HepG2 (cell line): Measurements from ENCODE around the gene STAM. TPM values are rescaled to one million over a fixed set of nuclear protein-coding genes. Genes with fewer than 3 reads are reported as not detected.

Experiments used
- ARID3A ChIP-seq: IDR thresholded peaks from 2 replicates; pipeline ENCODE4 v1.6.1; 2012; ENCODE audit warnings: low read depth, low read length, improper control_type of control experiment
- ARNTL ChIP-seq: sonication (generic); formaldehyde crosslinking; IDR thresholded peaks from 2 replicates; pipeline ENCODE4 v1.4.0; 2020; ENCODE audit warnings: mild to moderate bottlenecking, missing genetic modification reagents
- CBFB ChIP-seq: sonication (generic); formaldehyde crosslinking; IDR thresholded peaks from 2 replicates; pipeline ENCODE4 v1.4.0; 2020; ENCODE audit warnings: missing genetic modification reagents
- CREB1 ChIP-seq, 2 experiments: fragments of 450-650 bp in 1 of 2; IDR thresholded peaks; 2 replicates each; pipeline ENCODE4 v1.6.1; 2016 to 2017; ENCODE audit warnings: control low read depth in 1 of 2, mild to moderate bottlenecking in 1 of 2, missing compliant biosample characterization in 1 of 2, missing genetic modification characterization in 1 of 2
- GMEB2 ChIP-seq: IDR thresholded peaks from 2 replicates; pipeline ENCODE4 v1.6.1; 2016; ENCODE audit warnings: missing biosample characterization, missing genetic modification reagents, low read depth
- HDAC6 ChIP-seq: fragments of 200-600 bp; sonication (generic); IDR thresholded peaks from 2 replicates; pipeline ENCODE4 v1.7.0; 2017; ENCODE audit warnings: mild to moderate bottlenecking, antibody characterized with exemption, low read length, low read depth
- HOXA9 ChIP-seq: sonication (generic); formaldehyde crosslinking; IDR thresholded peaks from 2 replicates; pipeline ENCODE4 v1.8.1; 2022; ENCODE audit warnings: missing genetic modification reagents, mild to moderate bottlenecking, moderate library complexity, borderline replicate concordance
- ISL2 ChIP-seq: sonication (generic); formaldehyde crosslinking; IDR thresholded peaks from 2 replicates; pipeline ENCODE4 v1.5.0; 2020; ENCODE audit warnings: missing genetic modification reagents
- KDM5A ChIP-seq: fragments of 200-600 bp; sonication (generic); IDR thresholded peaks from 2 replicates; pipeline ENCODE4 v1.7.0; 2018; ENCODE audit warnings: antibody characterized with exemption, mild to moderate bottlenecking, low read length, borderline replicate concordance
- KLF12 ChIP-seq: sonication (generic); formaldehyde crosslinking; IDR thresholded peaks from 2 replicates; pipeline ENCODE4 v1.4.0; 2020; ENCODE audit warnings: missing genetic modification reagents, borderline replicate concordance
- PAX8 ChIP-seq: sonication (generic); formaldehyde crosslinking; IDR thresholded peaks from 2 replicates; pipeline ENCODE4 v1.8.0; 2022; ENCODE audit warnings: mild to moderate bottlenecking, missing genetic modification reagents, borderline replicate concordance
- REST ChIP-seq, 2 experiments: IDR thresholded peaks; 2 replicates each; pipeline ENCODE4 v1.6.1; 2011 to 2012; ENCODE audit warnings: low read length in 2 of 2, borderline replicate concordance in 1 of 2, low read depth in 1 of 2, mild to moderate bottlenecking in 1 of 2, moderate library complexity in 1 of 2
- RXRA ChIP-seq: sonication (generic); formaldehyde crosslinking; IDR thresholded peaks from 2 replicates; pipeline ENCODE4 v1.5.1; 2020; ENCODE audit warnings: missing genetic modification reagents
- SMAD1 ChIP-seq: sonication (generic); formaldehyde crosslinking; IDR thresholded peaks from 2 replicates; pipeline ENCODE4 v1.4.0; 2020; ENCODE audit warnings: missing genetic modification reagents, low read depth, mild to moderate bottlenecking, borderline replicate concordance
- TAF15 ChIP-seq: fragments of 200-400 bp; formaldehyde crosslinking; IDR thresholded peaks from one replicate; pipeline ENCODE4 v1.6.1; 2018; ENCODE audit warnings: mild to moderate bottlenecking, low read depth, low read length; ENCODE audit not compliant: poor library complexity, severe bottlenecking
- THAP8 ChIP-seq: sonication (generic); formaldehyde crosslinking; IDR thresholded peaks from 2 replicates; pipeline ENCODE4 v1.5.1; 2020; ENCODE audit warnings: missing genetic modification reagents, mild to moderate bottlenecking, borderline replicate concordance
- ZNF432 ChIP-seq: sonication (generic); formaldehyde crosslinking; IDR thresholded peaks from 2 replicates; pipeline ENCODE4 v1.5.0; 2020; ENCODE audit warnings: missing genetic modification reagents, mild to moderate bottlenecking, borderline replicate concordance
- ZNF580 ChIP-seq: IDR thresholded peaks from 2 replicates; pipeline ENCODE4 v1.6.1; 2016; ENCODE audit warnings: low read depth, borderline replicate concordance
- ZNF709 ChIP-seq: sonication (generic); formaldehyde crosslinking; IDR thresholded peaks from 2 replicates; pipeline ENCODE4 v1.5.0; 2020; ENCODE audit warnings: mild to moderate bottlenecking, missing genetic modification reagents
- ZNF777 ChIP-seq: sonication (generic); formaldehyde crosslinking; IDR thresholded peaks from 2 replicates; pipeline ENCODE4 v1.4.0; 2020; ENCODE audit warnings: missing genetic modification reagents
- polyA plus RNA-seq, 8 experiments: library from polyadenylated mRNA; depleted of rRNA in 3 of 8; stranded (reverse) in 7 of 8; unstranded in 1 of 8; fragments of >200 nt; fragmentation: Illumina TruSeq in 4 of 8; extraction: Trizol in 4 of 8; gene quantifications; 2 replicates each; pipeline versions ENCODE4 v1.2.1 to v1.2.3, GENCODE V29; 2011 to 2016; ENCODE audit warnings: low read depth in 4 of 8, missing spikeins in 1 of 8, mixed read lengths in 1 of 8; ENCODE audit not compliant: insufficient read depth in 1 of 8
- total RNA-seq, 5 experiments: library from RNA; depleted of rRNA; stranded (reverse); fragments of >200 nt; fragmentation: Illumina TruSeq; extraction: Trizol; gene quantifications; 2 replicates each; pipeline ENCODE4 v1.2.3, GENCODE V29; 2016; ENCODE audit warnings: low read depth in 1 of 5

Gene STAM
- total and polyA plus RNA-seq, 2 of the 13 experiments (the other 11 are each of a cell fraction or from before 2014, with no cell fraction given): 19.5 to 25.1 TPM

GRCh38 chr10:17643755-17644484 is at the start of gene STAM (continued):
- no peak for TF ChIP-seq THAP8 (CRISPR knock-in tag)
- no peak; the same call in none of the 2 replicates for TF ChIP-seq ZNF777 (CRISPR knock-in tag)
- peak; percentile 34; the same call in 1 of the 2 replicates for TF ChIP-seq ARNTL (CRISPR knock-in tag)
- no peak for TF ChIP-seq SMAD1 (CRISPR knock-in tag)
- TF ChIP-seq GMEB2 (CRISPR knock-in tag): 0 out of 2 replicates have a peak, but pooled peaks have one; percentile 22
- peak; percentile 77; the same call in 1 of the 2 replicates for TF ChIP-seq ZNF709
- TF ChIP-seq PAX8 (CRISPR knock-in tag): 0 out of 2 replicates have a peak, but pooled peaks have one; percentile 71
- no peak for TF ChIP-seq TAF15
- no peak; the same call in 1 of the 2 replicates for TF ChIP-seq RXRA
- TF ChIP-seq ISL2 (CRISPR knock-in tag): peak; percentile 40; the same call in 1 of the 2 replicates
- TF ChIP-seq ZNF432 (CRISPR knock-in tag): no peak
- TF ChIP-seq ARID3A: no peak
- peak in 1 of 2 experiments; percentile 35; a peak in 1 of 4 replicates for TF ChIP-seq REST (IDR thresholded peaks at IDR 0.05; ENCODE audit: borderline replicate concordance in 1 of 2, low read depth in 1 of 2, low read length in 2 of 2)
- peak; percentile 40; the same call in 1 of the 2 replicates for TF ChIP-seq CBFB
- peak; percentile 92 for TF ChIP-seq KDM5A
- TF ChIP-seq KLF12 (CRISPR knock-in tag): no peak
- TF ChIP-seq HOXA9: no peak
- peak; percentile 98; the same call in 1 of the 2 replicates for TF ChIP-seq HDAC6
- TF ChIP-seq ZNF580 (CRISPR knock-in tag): 0 out of 2 replicates have a peak, but pooled peaks have one; percentile 17
- 0 out of 2 replicates have a peak, but pooled peaks have one; percentile 1 for TF ChIP-seq CREB1 (IDR thresholded peaks at IDR 0.05)
- TF ChIP-seq CREB1 (CRISPR knock-in tag; IDR thresholded peaks at IDR 0.05): no peak
